ENCODE results near the gene SSPN. TPM values are rescaled to one million over a fixed set of nuclear protein-coding genes. Genes with fewer than 3 reads are reported as not detected.

The SSPN gene
- 1 to 10 TPM in 2 of 4 donors, under 1 TPM in 2; 0.67 to 4.7 (median 1.7) TPM for polyA plus RNA-seq
- long read RNA-seq, donor 1, full-length matches to known transcripts: 6 of 34 reads
- long read RNA-seq, donor 1, partial matches to known transcripts: 28 of 34 reads
- long read RNA-seq, donor 1, other reads (novel, unspliced or antisense): 0 of 34 reads
- long read RNA-seq, donor 2: 0 reads
- long read RNA-seq, donor 3, full-length matches to known transcripts: 3 of 11 reads
- long read RNA-seq, donor 3, partial matches to known transcripts: 8 of 11 reads
- long read RNA-seq, donor 3, other reads (novel, unspliced or antisense): 0 of 11 reads
- long read RNA-seq, donor 4: 0 reads
- long read RNA-seq, donor 5: 0 reads
- long read RNA-seq, donor 6, partial matches to known transcripts: 28 of 30 reads
- long read RNA-seq, donor 6, other reads (novel, unspliced or antisense): 0 of 30 reads
- long read RNA-seq, donor 7: 0 reads
- long read RNA-seq, donor 8, partial matches to known transcripts: 0 of 1 reads
- long read RNA-seq, donor 8, other reads (novel, unspliced or antisense): 0 of 1 reads
- long read RNA-seq, donor 9: 0 reads
- long read RNA-seq, donor 10, full-length matches to known transcripts: 13 of 13 reads
- long read RNA-seq, donor 10, partial matches to known transcripts: 0 of 13 reads
- long read RNA-seq, donor 10, other reads (novel, unspliced or antisense): 0 of 13 reads

- peak within 1 kb of the TSS in 2 of 3 donors; percentile 35 to 64 for H3K27ac ChIP-seq (ENCODE audit: low read depth in 1 of 3, low read length in 2 of 3)
- H3K4me1 ChIP-seq (ENCODE audit: control insufficient read depth in 3 of 3, insufficient read depth in 2 of 3, low read depth in 1 of 3, low read length in 2 of 3): peaks cover 0 to 6% (median 4%) of the 10 kb centered on the region in 3 donors
- H3K36me3 ChIP-seq (ENCODE audit: control insufficient read depth in 3 of 3, insufficient read depth in 2 of 3, low read depth in 1 of 3, low read length in 3 of 3): no peaks in the 10 kb centered on the region
- peak within 1 kb of the TSS; percentile 39 to 62 (median 47) for H3K4me3 ChIP-seq (ENCODE audit: low read depth in 1 of 3, low read length in 3 of 3)
- WGBS, 3 donors: 1 to 2% (median 1%) methylated on average over 30 to 35 of the region's 35 CpGs
- no peaks in the 10 kb centered on the region for H3K27me3 ChIP-seq (ENCODE audit: control insufficient read depth in 3 of 3, insufficient read depth in 3 of 3, low read length in 3 of 3)
- FAIRE-seq (no peak), DNase-seq (peak; percentile 34 to 82)
- H3K9me3 ChIP-seq (ENCODE audit: control insufficient read depth in 2 of 2, insufficient read depth in 1 of 2, low read depth in 1 of 2, low read length in 1 of 2): peaks cover 0 to under 1% of the 10 kb centered on the region in 2 donors
These were observed at the start of gene SSPN for GRCh38 chr12:26195250-26195640. Gene SSPN (plus strand): TSS chr12:26195573. CDS start chr12:26195673, 100 bp downstream.

- Histone ChIP-seq H3K36me3 (ENCODE audit: control insufficient read depth in 3 of 3, insufficient read depth in 2 of 3, low read depth in 1 of 3, low read length in 3 of 3) (no peaks in the 10 kb centered on the region), H3K4me1 (ENCODE audit: control insufficient read depth in 3 of 3, insufficient read depth in 2 of 3, low read depth in 1 of 3, low read length in 2 of 3) (peaks cover 0 to 2% (median 0%) of the 10 kb centered on the region in 3 donors), H3K27ac (ENCODE audit: low read depth in 1 of 3, low read length in 2 of 3) (no peak overlapping the region), H3K4me3 (ENCODE audit: low read depth in 1 of 3, low read length in 3 of 3) (no peak overlapping the region), H3K9me3 (ENCODE audit: control insufficient read depth in 2 of 2, insufficient read depth in 1 of 2, low read depth in 1 of 2, low read length in 1 of 2) (no peaks in the 10 kb centered on the region), H3K27me3 (ENCODE audit: control insufficient read depth in 3 of 3, insufficient read depth in 3 of 3, low read length in 3 of 3) (no peaks in the 10 kb centered on the region)
- DNase-seq (no peak), FAIRE-seq (no peak)
- WGBS, 3 donors: 88 to 90% (median 90%) methylated on average over 7 of the region's 7 CpGs
These were observed 47.1 kb upstream of the SSPN start for GRCh38 chr12:26148291-26148690.

- no peaks in the 10 kb centered on the region for H3K36me3 ChIP-seq (ENCODE audit: control insufficient read depth in 3 of 3, insufficient read depth in 2 of 3, low read depth in 1 of 3, low read length in 3 of 3)
- peaks cover 0 to 4% (median 2%) of the 10 kb centered on the region in 3 donors for H3K4me1 ChIP-seq (ENCODE audit: control insufficient read depth in 3 of 3, insufficient read depth in 2 of 3, low read depth in 1 of 3, low read length in 2 of 3)
- H3K27ac ChIP-seq (ENCODE audit: low read depth in 1 of 3, low read length in 2 of 3): no peak overlapping the region
- H3K9me3 ChIP-seq (ENCODE audit: control insufficient read depth in 2 of 2, insufficient read depth in 1 of 2, low read depth in 1 of 2, low read length in 1 of 2): no peaks in the 10 kb centered on the region
- no peaks in the 10 kb centered on the region for H3K27me3 ChIP-seq (ENCODE audit: control insufficient read depth in 3 of 3, insufficient read depth in 3 of 3, low read length in 3 of 3)
- WGBS, 3 donors: 25 to 48% (median 31%) methylated on average over 5 of the region's 5 CpGs
- DNase-seq (peak in 1 of 2 donors; percentile 8), FAIRE-seq (no peak)
- H3K4me3 ChIP-seq (ENCODE audit: low read depth in 1 of 3, low read length in 3 of 3): no peak overlapping the region
These were observed 45.3 kb upstream of the SSPN start for GRCh38 chr12:26149968-26150500.

- DNase-seq: no peak
- no peaks in the 10 kb centered on the region for H3K9me3 ChIP-seq (ENCODE audit: control insufficient read depth in 2 of 2, insufficient read depth in 1 of 2, low read depth in 1 of 2, low read length in 1 of 2)
- H3K36me3 ChIP-seq (ENCODE audit: control insufficient read depth in 3 of 3, insufficient read depth in 2 of 3, low read depth in 1 of 3, low read length in 3 of 3): no peaks in the 10 kb centered on the region
- H3K4me3 ChIP-seq (ENCODE audit: low read depth in 1 of 3, low read length in 3 of 3): no peak overlapping the region
- WGBS, 3 donors: 56 to 80% (median 68%) methylated on average over 2 of the region's 2 CpGs
- no peak for FAIRE-seq
- H3K4me1 ChIP-seq (ENCODE audit: control insufficient read depth in 3 of 3, insufficient read depth in 2 of 3, low read depth in 1 of 3, low read length in 2 of 3): peaks cover 0 to 4% (median 2%) of the 10 kb centered on the region in 3 donors
- H3K27me3 ChIP-seq (ENCODE audit: control insufficient read depth in 3 of 3, insufficient read depth in 3 of 3, low read length in 3 of 3): no peaks in the 10 kb centered on the region
- no peak overlapping the region for H3K27ac ChIP-seq (ENCODE audit: low read depth in 1 of 3, low read length in 2 of 3)
These were observed 44.5 kb upstream of the SSPN start for GRCh38 chr12:26150736-26151450.

GRCh38 chr12:26152507-26153102 is 42.8 kb upstream of the SSPN start:
- WGBS, 3 donors: 45 to 74% (median 62%) methylated on average over 2 of the region's 2 CpGs
- DNase-seq (peak; percentile 6 to 42), FAIRE-seq (no peak)
- H3K36me3 ChIP-seq (ENCODE audit: control insufficient read depth in 3 of 3, insufficient read depth in 2 of 3, low read depth in 1 of 3, low read length in 3 of 3): no peaks in the 10 kb centered on the region
- peaks cover 2 to 4% (median 3%) of the 10 kb centered on the region in 3 donors for H3K4me1 ChIP-seq (ENCODE audit: control insufficient read depth in 3 of 3, insufficient read depth in 2 of 3, low read depth in 1 of 3, low read length in 2 of 3)
- H3K9me3 ChIP-seq (ENCODE audit: control insufficient read depth in 2 of 2, insufficient read depth in 1 of 2, low read depth in 1 of 2, low read length in 1 of 2): no peaks in the 10 kb centered on the region
- no peaks in the 10 kb centered on the region for H3K27me3 ChIP-seq (ENCODE audit: control insufficient read depth in 3 of 3, insufficient read depth in 3 of 3, low read length in 3 of 3)
- H3K4me3 ChIP-seq (ENCODE audit: low read depth in 1 of 3, low read length in 3 of 3): no peak overlapping the region
- peak overlapping the region in 1 of 3 donors; percentile 28 for H3K27ac ChIP-seq (ENCODE audit: low read depth in 1 of 3, low read length in 2 of 3)

GRCh38 chr12:26153421-26154154 is 41.8 kb upstream of the SSPN start:
- FAIRE-seq (no peak), DNase-seq (peak; percentile 37 to 85)
- Histone ChIP-seq H3K9me3 (ENCODE audit: control insufficient read depth in 2 of 2, insufficient read depth in 1 of 2, low read depth in 1 of 2, low read length in 1 of 2) (no peaks in the 10 kb centered on the region), H3K4me3 (ENCODE audit: low read depth in 1 of 3, low read length in 3 of 3) (no peak overlapping the region), H3K4me1 (ENCODE audit: control insufficient read depth in 3 of 3, insufficient read depth in 2 of 3, low read depth in 1 of 3, low read length in 2 of 3) (peaks cover 2 to 4% (median 3%) of the 10 kb centered on the region in 3 donors), H3K27ac (ENCODE audit: low read depth in 1 of 3, low read length in 2 of 3) (peak overlapping the region in 1 of 3 donors; percentile 35), H3K36me3 (ENCODE audit: control insufficient read depth in 3 of 3, insufficient read depth in 2 of 3, low read depth in 1 of 3, low read length in 3 of 3) (no peaks in the 10 kb centered on the region), H3K27me3 (ENCODE audit: control insufficient read depth in 3 of 3, insufficient read depth in 3 of 3, low read length in 3 of 3) (no peaks in the 10 kb centered on the region)
- WGBS, 3 donors: 49 to 61% (median 49%) methylated on average over 5 of the region's 5 CpGs

- Histone ChIP-seq H3K27ac (ENCODE audit: low read depth in 1 of 3, low read length in 2 of 3) (peak overlapping the region in 1 of 3 donors; percentile 57), H3K9me3 (ENCODE audit: control insufficient read depth in 2 of 2, insufficient read depth in 1 of 2, low read depth in 1 of 2, low read length in 1 of 2) (no peaks in the 10 kb centered on the region), H3K4me3 (ENCODE audit: low read depth in 1 of 3, low read length in 3 of 3) (no peak overlapping the region), H3K36me3 (ENCODE audit: control insufficient read depth in 3 of 3, insufficient read depth in 2 of 3, low read depth in 1 of 3, low read length in 3 of 3) (no peaks in the 10 kb centered on the region), H3K4me1 (ENCODE audit: control insufficient read depth in 3 of 3, insufficient read depth in 2 of 3, low read depth in 1 of 3, low read length in 2 of 3) (peaks cover 2 to 4% (median 3%) of the 10 kb centered on the region in 3 donors), H3K27me3 (ENCODE audit: control insufficient read depth in 3 of 3, insufficient read depth in 3 of 3, low read length in 3 of 3) (no peaks in the 10 kb centered on the region)
- FAIRE-seq (no peak), DNase-seq (no peak)
- 70 to 74% (median 74%) methylated on average over 17 of the region's 17 CpGs for WGBS, 3 donors
These were observed 39.0 kb upstream of the SSPN start for GRCh38 chr12:26156201-26156871.
